ENCODE data around the gene CCDC57. TPM values are rescaled to one million over a fixed set of nuclear protein-coding genes. Genes with fewer than 3 reads are reported as not detected.

The CCDC57 gene
- total RNA-seq, 2 donors from 2014 or later: 24.5 to 46.1 TPM

DNA sequence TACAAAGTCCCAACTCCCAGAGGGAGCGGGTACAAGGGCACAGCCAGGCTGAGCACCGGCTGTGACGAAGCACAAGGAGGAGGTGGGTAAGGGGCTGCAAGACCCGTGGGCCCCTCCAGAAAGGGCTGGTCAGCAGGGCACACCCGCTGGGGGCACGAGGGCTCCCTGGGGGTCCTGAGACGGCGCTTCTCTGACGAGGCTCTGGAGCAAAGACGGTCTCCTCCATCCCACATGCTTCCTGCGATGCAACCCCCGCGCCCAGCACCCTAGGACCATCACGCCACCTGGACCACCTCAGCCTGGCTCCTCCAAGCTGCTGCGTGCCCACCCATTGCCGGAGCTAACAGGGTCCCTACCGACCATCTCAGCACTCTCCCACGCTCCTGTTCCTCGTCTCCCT, 8.7 kb downstream of the CCDC57 start:
- Histone ChIP-seq H3K4me3 (no peak overlapping the region), H3K36me3 (no peaks in the 10 kb centered on the region), H3K9ac (ENCODE audit: low read depth in 2 of 2, low read length in 2 of 2) (no peak overlapping the region), H3K9me3 (no peaks in the 10 kb centered on the region), H3K27me3 (no peaks in the 10 kb centered on the region), H3K4me1 (peaks cover 16% of the 10 kb centered on the region), H3K27ac (no peak overlapping the region)
- intact Hi-C loops (cut with DNase I): no loop called here
- no peak for DNase-seq
- TF ChIP-seq, protein P1, sequence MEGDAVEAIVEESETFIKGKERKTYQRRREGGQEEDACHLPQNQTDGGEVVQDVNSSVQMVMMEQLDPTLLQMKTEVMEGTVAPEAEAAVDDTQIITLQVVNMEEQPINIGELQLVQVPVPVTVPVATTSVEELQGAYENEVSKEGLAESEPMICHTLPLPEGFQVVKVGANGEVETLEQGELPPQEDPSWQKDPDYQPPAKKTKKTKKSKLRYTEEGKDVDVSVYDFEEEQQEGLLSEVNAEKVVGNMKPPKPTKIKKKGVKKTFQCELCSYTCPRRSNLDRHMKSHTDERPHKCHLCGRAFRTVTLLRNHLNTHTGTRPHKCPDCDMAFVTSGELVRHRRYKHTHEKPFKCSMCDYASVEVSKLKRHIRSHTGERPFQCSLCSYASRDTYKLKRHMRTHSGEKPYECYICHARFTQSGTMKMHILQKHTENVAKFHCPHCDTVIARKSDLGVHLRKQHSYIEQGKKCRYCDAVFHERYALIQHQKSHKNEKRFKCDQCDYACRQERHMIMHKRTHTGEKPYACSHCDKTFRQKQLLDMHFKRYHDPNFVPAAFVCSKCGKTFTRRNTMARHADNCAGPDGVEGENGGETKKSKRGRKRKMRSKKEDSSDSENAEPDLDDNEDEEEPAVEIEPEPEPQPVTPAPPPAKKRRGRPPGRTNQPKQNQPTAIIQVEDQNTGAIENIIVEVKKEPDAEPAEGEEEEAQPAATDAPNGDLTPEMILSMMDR (IDR thresholded peaks at IDR 0.05): no peak

DNA sequence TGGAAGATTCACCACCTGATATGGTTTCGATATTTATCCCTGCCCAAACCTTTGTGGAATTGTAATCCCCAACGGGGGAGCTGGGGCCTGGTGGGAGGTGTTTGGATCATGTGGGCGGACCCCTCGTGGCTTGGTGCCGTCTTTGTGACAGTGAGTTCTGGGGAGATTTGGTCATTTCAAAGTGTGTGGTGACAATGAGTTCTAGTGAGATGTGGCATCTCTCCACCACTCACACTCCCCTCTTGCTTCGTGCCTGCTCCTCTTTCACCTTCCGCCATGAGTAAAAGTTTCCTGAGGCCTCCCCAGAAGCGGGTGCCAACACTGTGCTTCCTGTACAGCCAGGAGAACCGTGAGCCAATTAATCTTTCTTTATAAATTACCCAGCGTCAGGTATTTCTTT, 9.7 kb downstream of the CCDC57 start:
- Histone ChIP-seq H3K4me1 (peaks cover 16% of the 10 kb centered on the region), H3K36me3 (no peaks in the 10 kb centered on the region), H3K27ac (no peak overlapping the region), H3K4me3 (no peak overlapping the region), H3K27me3 (no peaks in the 10 kb centered on the region), H3K9ac (ENCODE audit: low read depth in 2 of 2, low read length in 2 of 2) (no peak overlapping the region), H3K9me3 (no peaks in the 10 kb centered on the region)
- intact Hi-C loops (cut with DNase I): no loop called here
- TF ChIP-seq, protein P1 (IDR thresholded peaks at IDR 0.05): no peak
- DNase-seq: no peak

DNA sequence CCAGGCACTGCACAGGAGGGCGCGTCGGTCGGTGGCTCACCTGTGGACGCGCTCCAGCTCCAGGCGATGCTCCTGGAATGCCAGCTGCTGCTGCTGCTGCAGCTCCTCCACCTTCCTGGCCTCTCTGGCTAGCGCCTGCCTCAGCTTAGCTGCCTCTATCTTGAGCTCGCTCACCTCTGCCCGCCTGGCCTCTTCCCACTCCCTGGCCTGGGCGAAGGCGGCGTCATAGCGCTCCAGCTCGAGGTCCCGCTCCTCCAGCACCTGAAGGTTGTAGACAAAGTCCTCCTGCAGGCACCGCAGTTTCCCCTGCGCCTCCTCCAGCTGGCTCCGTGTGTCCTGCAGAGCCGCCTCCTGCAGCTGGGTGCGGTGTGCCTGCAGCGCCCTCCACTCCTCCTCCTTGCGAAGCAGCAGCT, 11.1 kb downstream of the CCDC57 start:
- Histone ChIP-seq H3K9me3 (no peaks in the 10 kb centered on the region), H3K4me1 (peaks cover 16% of the 10 kb centered on the region), H3K36me3 (no peaks in the 10 kb centered on the region), H3K9ac (ENCODE audit: low read depth in 2 of 2, low read length in 2 of 2) (no peak overlapping the region), H3K4me3 (no peak overlapping the region), H3K27me3 (no peaks in the 10 kb centered on the region), H3K27ac (no peak overlapping the region)
- no peak for DNase-seq
- intact Hi-C loops (cut with DNase I): no loop called here
- TF ChIP-seq, protein P1 (IDR thresholded peaks at IDR 0.05): no peak

- Histone ChIP-seq H3K36me3 (no peaks in the 10 kb centered on the region), H3K9me3 (no peaks in the 10 kb centered on the region), H3K9ac (ENCODE audit: low read depth in 2 of 2, low read length in 2 of 2) (no peak overlapping the region), H3K27me3 (no peaks in the 10 kb centered on the region), H3K4me3 (no peak overlapping the region), H3K27ac (no peak overlapping the region), H3K4me1 (peaks cover 12% of the 10 kb centered on the region)
- TF ChIP-seq, protein P1 (IDR thresholded peaks at IDR 0.05): no peak
- intact Hi-C loops (cut with DNase I): no loop called here
- no peak for DNase-seq
These were observed 11.7 kb downstream of the CCDC57 start for GRCh38 chr17:82200743-82201497.

DNA sequence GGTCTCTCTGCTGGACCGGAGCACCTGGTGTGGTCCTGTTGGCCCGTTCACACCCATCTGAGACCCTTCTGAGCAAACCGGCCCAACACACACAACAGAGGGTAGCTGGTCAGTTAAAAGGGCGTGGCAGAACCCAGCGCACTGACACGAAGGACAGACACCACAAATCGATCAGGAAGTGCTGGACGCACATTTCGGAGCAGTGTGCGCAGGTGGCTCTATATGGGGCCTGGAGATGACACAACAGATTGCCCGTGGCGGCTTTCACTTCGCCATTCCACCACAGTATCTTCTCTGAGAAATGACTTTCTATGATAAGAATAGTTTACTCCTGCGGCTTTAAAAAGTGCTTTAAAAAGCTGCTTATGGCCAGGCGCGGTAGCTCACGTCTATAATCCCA, 12.5 kb downstream of the CCDC57 start:
- H3K36me3 ChIP-seq: no peaks in the 10 kb centered on the region
- H3K9ac ChIP-seq (ENCODE audit: low read depth in 2 of 2, low read length in 2 of 2): no peak overlapping the region
- peaks cover 4% of the 10 kb centered on the region for H3K4me1 ChIP-seq
- H3K27ac ChIP-seq: no peak overlapping the region
- H3K27me3 ChIP-seq: no peaks in the 10 kb centered on the region
- intact Hi-C loops (cut with DNase I): no loop called here
- TF ChIP-seq, protein P1 (IDR thresholded peaks at IDR 0.05): no peak
- DNase-seq: no peak
- no peak overlapping the region for H3K4me3 ChIP-seq
- no peaks in the 10 kb centered on the region for H3K9me3 ChIP-seq
